GM21390 (cell line): ENCODE measurements around the gene CHRNA10.

Experiments used
- ATAC-seq: cut with Tn5 transposase; IDR thresholded peaks from one replicate; pipeline ENCODE4 v1.9.1; 2021; ENCODE audit not compliant: unreplicated experiment

CHRNA10 gene

DNA sequence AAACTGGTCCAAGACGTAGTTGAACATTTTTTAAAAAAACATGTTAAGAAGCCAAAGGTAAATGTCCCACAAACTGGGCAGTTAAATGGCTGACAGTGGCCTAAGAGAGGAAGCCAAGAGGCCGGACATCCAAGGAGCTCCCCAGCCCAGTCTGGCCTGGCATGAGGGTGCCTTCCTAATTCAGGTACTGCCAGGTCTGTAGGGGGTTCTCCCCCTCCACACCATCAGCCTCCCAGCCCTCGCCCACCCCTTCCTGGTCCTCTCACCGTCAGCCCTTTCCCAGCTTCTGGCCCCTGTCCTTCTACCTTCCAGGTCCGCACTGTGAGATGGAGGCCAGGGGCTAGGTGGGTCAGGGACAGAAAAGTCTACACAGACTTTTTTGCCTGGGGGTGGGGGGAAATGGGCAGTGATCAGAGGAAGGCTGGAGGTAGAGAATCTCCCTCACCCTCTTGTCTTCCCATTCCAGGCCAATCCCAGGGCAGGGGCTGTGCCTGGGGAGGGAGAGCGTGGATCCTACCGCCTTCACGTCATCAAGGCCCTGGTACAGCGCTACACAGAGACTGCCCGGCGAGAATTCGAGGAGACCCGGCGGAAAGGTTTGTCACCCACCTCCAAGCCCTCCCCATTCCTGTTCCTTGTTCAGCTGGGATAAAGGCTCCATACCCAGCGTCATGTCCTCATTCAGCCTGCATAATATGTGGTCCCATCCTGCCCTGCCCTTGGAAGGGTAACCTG is 35.4 kb downstream of the CHRNA10 start:
- no peak for ATAC-seq

DNA sequence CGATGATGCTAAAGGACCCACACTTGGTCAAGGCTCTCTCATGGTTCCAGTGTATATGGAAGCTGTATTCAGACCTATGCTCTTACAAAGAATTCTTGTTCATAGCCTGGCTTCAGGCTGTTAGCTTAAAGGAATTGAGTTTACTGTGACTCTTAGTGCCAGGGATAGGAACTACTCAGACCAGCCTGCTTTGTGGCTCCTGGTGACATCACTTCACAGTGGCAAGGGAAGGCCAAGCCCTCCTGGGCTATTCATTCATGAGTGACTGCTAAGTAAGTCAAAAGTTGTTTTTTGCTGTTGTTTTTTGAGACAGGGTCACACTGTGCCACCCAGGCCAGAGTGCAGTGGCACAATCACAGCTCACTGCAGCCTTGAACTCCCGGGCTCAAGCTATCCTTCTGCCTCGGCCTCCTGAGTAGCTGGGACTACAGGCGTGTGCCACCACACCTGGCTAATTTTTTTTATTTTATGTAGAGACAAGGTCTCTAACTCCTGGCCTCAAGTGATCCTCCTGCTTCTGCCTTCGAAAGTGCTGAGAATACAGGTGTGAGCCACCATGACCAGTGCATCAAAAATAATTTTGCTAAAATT is 39.0 kb downstream of the CHRNA10 start:
- no peak for ATAC-seq

DNA sequence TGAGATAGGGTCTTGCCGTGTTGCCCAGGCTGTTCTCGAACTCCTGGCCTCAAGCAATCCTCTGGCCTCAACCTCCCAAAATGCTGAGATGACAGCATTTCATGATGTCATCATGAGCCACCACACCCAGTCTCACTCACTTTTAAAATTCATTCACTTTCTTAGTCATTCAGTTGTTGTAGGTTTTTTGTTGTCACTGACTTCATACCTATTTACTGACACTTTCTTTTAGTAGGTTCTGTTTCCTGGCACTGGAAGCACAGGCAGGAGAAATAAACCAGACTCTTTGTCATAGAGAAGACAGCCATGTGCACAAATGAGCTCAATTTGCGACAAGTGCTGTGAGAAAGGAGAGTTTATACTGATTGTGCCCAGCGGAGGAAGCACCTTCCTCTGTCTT is 39.9 kb downstream of the CHRNA10 start:
- ATAC-seq: no peak

DNA sequence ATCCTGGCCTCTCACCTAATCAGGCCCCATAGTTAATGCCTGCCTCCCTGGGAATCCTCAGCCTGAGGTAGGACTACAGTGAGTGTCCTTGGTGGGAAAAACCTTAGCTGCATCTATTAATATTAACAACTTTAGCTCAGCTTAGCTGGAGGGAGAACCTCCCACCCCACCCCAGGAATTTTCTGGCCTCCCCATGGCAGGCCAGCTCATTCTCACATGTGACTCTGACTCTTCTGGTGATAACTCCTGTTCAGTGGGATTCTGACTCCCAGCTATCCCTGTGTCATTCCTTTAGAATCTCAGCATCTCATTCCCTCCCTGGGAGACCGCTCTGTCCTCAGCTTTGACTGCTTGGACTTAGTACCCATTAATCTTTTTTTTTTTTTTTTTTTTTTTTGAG is 43.9 kb downstream of the CHRNA10 start:
- ATAC-seq: no peak

DNA sequence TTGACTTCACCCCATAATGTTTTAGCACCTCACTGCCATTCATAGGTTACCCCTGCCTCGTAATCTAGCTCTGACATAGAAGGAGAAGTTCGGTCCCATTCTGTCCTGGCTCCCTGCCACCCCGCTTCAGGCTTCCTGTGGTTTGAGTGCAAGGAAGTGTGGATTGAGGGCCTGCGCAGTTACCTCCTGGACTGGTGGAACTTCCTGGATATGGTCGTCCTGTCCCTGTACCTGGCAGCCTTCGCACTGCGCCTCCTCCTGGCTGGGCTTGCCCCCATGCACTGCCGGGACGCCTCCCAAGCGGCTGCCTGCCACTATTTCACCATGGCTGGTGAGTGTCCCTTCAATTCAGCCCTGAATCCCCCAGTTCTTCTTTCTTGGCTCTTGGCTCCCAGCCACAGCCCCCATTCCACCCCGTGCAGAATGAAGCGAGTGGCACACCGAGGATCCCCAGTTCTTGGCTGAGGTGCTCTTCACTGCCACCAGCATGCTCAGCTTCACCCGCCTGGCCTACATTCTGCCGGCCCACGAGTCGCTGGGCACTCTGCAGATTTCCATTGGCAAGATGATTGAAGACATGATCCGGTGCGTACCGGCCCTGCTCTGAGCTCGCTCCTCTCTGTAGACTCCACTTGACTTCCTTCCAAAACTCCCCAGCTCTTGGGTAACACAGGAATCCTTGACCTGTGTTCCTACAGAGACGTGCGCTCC is 44.8 kb downstream of the CHRNA10 start:
- no peak for ATAC-seq

DNA sequence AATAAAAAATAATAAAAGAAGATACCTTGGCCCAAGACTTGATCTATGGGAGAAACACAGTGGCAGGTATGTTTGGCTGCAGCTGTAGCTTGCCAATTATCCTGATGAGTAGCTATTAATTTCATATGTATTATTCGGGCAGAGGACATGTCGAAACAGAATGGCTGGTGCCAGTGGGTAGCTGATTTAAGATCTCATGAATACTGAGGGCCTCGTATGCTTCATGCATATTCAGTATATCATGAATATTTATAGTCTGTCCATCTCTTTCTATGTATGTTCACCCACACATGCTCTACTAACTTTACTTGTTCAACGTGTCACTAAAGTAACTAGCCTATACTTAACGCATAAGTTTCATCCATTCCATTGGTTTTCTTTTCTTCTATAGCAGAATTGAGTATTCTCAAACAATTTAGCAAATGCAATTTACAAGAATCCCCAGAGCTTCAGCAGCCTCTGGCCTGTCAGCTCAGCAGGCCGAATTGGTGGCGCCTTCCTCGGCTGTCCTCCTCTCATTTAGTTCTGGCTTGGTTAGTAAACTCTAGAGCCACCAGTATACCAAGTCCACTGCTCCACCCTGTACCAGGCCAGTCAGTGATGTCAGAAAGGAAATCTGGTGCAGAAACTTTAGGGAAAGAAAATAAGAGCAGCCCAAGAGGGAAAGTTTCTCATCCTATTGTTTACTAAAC is 47.3 kb downstream of the CHRNA10 start:
- no peak for ATAC-seq

DNA sequence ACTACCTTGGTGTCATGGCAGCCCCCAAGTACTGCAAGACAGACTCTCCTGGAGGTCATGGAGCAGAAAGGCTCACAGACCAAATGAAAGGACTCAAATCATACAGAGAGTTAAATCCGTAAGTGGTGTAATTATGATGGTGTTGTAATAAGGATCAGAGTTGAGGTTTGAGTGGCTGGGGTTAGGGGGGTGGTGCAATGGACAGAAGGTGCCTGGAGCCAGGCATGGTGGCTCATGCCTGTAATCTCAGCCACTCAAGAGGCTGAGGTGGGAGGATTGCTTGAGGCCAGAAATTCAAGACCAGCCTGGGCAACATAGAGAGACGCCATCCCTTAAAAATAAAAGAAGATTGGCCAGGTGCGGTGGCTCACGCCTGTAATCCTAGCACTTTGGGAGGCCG is 48.1 kb downstream of the CHRNA10 start:
- no peak for ATAC-seq

DNA sequence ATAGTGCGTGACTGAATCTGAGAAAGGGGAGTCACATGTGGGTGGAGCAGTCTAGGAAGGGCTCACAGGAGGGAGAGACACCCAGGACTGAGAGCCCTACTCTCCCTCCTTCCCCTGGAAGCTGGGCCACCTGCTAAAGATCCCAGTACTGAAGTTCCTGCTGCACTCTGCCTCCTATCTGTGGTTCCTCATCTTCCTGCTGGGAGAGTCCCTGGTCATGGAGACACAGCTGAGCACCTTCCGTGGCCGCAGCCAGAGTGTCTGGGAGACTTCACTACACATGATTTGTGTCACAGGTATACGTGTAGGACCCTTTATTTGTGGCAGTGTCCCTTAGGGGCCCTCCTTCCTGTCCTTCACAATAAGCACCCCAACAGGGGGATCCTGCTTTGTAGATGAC is 48.7 kb downstream of the CHRNA10 start:
- ATAC-seq: no peak

DNA sequence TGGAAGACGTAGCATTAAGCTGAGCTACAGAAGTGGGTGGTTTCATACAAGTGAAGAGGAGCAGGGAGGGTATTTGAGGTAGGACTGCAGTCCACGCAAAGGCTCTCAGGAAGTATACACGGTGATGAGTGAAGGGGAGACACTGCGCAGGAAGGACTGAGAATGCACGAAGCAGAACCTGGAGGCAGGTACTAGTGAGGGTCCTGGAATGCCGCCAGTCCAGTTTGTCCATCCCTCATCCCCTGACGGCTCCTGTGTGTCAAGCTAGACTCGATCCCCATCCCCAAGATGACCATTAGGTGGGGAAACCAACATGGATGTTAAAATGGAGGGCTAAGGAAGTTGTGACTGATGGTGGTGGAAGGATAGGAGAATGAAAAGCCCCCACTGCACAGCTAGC is 53.2 kb downstream of the CHRNA10 start:
- ATAC-seq: no peak

DNA sequence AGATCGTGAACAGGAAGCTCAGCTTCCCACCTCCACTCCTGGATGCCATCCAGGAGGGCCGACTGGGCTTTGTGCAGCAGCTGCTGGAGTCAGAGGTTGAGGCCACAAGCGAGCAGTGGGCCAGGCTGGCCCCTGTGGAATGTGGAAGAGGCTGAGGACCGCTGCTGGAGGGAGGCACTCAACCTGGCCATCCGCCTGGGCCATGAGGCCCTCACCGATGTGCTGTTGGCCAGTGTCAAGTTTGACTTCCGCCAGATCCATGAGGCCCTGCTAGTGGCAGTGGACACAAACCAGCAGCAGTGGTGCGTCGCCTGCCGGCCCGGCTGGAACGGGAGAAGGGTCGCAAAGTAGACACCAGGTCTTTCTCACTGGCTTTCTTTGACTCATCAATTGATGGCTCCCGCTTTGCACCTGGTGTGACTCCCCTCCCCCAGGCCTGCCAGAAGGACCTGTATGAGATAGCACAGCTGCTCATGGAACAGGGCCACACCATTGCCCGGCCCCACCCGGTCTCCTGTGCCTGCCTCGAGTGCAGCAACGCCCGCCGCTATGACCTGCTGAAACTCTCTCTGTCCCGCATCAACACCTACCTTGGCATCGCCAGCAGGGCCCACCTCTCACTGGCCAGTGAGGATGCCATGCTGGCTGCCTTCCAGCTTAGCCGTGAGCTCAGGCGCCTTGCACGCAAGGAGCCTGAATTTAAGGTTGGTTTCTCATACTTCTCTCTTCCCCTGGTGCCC is 54.3 kb downstream of the CHRNA10 start:
- ATAC-seq: no peak

DNA sequence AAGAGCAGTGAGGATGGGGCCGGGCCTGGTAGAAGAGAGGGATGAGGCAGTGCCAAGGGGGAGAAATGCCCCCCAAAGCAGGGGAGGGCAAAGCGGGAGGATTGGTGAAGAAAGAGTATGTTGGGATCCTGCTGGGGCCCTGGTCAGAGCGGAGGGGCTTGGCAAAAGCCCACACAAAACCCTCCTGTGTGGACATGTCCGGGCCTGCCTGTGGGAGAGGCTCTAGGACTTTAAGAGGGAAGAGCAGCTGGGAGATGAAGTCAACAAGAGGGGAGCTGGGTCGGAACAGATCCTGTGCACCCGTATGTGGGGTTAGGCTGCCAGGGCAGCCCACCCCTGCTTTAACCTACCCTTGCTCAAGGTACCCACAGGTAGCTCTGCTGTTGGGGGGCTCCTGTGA is 55.2 kb downstream of the CHRNA10 start:
- ATAC-seq: no peak
